Gastroesophageal sphincter (tissue), 3 donors: ENCODE data around the gene CT47B1.

Experiments used
- CTCF ChIP-seq, 4 experiments: fragments of 200-600 bp in 2 of 4; fragments of 450-650 bp in 2 of 4; sonication (generic) in 1 of 4; IDR thresholded peaks; one replicate each; pipeline ENCODE4 v1.5.1; 2017 to 2019; ENCODE audit warnings: antibody characterized with exemption in 4 of 4, mild to moderate bottlenecking in 2 of 4, moderate library complexity in 2 of 4
- EP300 ChIP-seq: sonication (generic); formaldehyde crosslinking; IDR thresholded peaks from one replicate; pipeline ENCODE4 v1.6.1; 2017; ENCODE audit warnings: antibody characterized with exemption, mild to moderate bottlenecking
- POLR2A ChIP-seq, 2 donors: fragments of 450-650 bp; IDR thresholded peaks; one replicate each; pipeline ENCODE4 v1.6.1; 2017; ENCODE audit warnings: antibody characterized with exemption in 2 of 2, mild to moderate bottlenecking in 2 of 2, moderate library complexity in 1 of 2

GRCh38 chrX:120825146-120825545 is 50.5 kb downstream of the CT47B1 start:
- TF ChIP-seq POLR2A (IDR thresholded peaks at IDR 0.05) (no peak), EP300 (no peak), CTCF (IDR thresholded peaks at IDR 0.05) (no peak)
